ENCODE data around the gene BRD1. TPM values are rescaled to one million over a fixed set of nuclear protein-coding genes. Genes with fewer than 3 reads are reported as not detected.

Gene BRD1
- total RNA-seq, 2 experiments from 2014 or later, result 24.5 to 29.0 TPM

DNA sequence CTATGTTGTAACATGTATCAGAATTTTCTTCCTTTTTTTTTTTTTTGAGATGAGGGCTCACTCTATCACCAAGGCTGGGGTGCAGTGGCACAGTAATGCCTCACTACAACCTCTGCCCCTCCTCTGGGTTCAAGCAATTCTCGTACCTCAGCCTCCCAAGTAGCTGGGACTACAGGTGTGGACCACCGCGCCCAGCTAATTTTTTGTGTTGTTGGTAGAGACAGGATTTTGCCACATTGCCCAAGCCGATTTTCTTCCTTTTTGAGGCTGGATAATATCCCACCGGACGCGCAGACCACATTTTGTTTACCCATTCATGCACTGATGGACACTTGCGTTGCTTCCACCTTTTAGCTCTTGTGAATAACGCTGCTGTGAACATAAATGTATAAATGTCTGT is 97.0 kb downstream of the BRD1 start:
- CTCF ChIA-PET, result no interaction called here

DNA sequence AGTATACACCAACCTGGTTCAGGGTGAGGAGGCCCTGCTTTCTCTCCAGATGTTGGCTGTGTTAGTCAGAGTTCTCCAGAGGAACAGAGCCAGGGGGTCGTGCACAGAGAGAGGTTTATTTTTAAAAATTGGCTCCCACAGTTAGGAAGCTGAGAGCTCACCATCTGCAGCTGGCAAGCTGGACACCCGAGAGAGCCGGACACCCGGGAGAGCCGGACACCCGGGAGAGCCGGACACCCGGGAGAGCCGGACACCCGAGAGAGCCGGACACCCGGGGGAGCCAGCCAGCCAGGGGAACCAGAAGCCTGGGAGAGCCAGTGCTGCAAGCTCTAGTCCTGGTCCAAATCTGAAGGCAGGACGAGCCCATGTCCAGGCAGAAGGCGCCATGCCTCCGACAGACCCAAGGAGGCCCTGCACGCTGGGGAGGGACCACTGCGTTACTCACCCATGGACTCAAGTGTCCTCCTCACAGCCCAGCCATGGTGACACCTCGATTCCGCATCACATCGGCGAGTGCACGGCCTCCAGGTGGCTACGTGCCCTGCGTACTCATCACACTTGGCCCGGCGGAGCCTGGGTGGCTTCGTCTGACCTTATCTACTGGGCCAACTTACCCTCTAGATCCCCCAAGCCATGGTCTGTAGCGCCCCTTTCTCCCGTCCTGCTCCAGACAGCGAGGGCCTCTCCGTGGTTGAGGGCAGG is 99.0 kb downstream of the BRD1 start:
- ATAC-seq (no peak), DNase-seq (no peak)
- intact Hi-C loops (cut with micrococcal nuclease), result no loop called here
- Mint-ChIP-seq H3K27me3 (peaks cover 35% of the 10 kb centered on the region), H3K27ac (no peak overlapping the region), H3K36me3 (ENCODE audit: low read depth) (no peaks in the 10 kb centered on the region), H3K4me3 (no peak overlapping the region), H3K9me3 (no peaks in the 10 kb centered on the region), H3K4me1 (ENCODE audit: low read depth) (peaks cover 20% of the 10 kb centered on the region)
- CTCF ChIA-PET, result no interaction called here
- TF ChIP-seq, protein P1, sequence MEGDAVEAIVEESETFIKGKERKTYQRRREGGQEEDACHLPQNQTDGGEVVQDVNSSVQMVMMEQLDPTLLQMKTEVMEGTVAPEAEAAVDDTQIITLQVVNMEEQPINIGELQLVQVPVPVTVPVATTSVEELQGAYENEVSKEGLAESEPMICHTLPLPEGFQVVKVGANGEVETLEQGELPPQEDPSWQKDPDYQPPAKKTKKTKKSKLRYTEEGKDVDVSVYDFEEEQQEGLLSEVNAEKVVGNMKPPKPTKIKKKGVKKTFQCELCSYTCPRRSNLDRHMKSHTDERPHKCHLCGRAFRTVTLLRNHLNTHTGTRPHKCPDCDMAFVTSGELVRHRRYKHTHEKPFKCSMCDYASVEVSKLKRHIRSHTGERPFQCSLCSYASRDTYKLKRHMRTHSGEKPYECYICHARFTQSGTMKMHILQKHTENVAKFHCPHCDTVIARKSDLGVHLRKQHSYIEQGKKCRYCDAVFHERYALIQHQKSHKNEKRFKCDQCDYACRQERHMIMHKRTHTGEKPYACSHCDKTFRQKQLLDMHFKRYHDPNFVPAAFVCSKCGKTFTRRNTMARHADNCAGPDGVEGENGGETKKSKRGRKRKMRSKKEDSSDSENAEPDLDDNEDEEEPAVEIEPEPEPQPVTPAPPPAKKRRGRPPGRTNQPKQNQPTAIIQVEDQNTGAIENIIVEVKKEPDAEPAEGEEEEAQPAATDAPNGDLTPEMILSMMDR (IDR thresholded peaks at IDR 0.05), result no peak
- POLR2A ChIA-PET, result interaction anchor here (0.9 kb wide), 2 partner anchors 32 to 432 kb away, joined by 3 read pairs; no protein-coding TSS in a partner anchor

More for the DNA sequence above, 97.0 kb downstream of the BRD1 start:
- no peak overlapping the region for H3K27ac Mint-ChIP-seq
- no peak for ATAC-seq
- intact Hi-C loops (cut with micrococcal nuclease), result no loop called here
- H3K4me3 Mint-ChIP-seq, result no peak overlapping the region
- no peaks in the 10 kb centered on the region for H3K9me3 Mint-ChIP-seq
- POLR2A ChIA-PET, result no interaction called here
- H3K4me1 Mint-ChIP-seq (ENCODE audit: low read depth), result peaks cover 22% of the 10 kb centered on the region
- H3K36me3 Mint-ChIP-seq (ENCODE audit: low read depth), result no peaks in the 10 kb centered on the region
- DNase-seq, result no peak
- TF ChIP-seq, protein P1 (IDR thresholded peaks at IDR 0.05), result no peak
- H3K27me3 Mint-ChIP-seq, result peaks cover 35% of the 10 kb centered on the region

DNA sequence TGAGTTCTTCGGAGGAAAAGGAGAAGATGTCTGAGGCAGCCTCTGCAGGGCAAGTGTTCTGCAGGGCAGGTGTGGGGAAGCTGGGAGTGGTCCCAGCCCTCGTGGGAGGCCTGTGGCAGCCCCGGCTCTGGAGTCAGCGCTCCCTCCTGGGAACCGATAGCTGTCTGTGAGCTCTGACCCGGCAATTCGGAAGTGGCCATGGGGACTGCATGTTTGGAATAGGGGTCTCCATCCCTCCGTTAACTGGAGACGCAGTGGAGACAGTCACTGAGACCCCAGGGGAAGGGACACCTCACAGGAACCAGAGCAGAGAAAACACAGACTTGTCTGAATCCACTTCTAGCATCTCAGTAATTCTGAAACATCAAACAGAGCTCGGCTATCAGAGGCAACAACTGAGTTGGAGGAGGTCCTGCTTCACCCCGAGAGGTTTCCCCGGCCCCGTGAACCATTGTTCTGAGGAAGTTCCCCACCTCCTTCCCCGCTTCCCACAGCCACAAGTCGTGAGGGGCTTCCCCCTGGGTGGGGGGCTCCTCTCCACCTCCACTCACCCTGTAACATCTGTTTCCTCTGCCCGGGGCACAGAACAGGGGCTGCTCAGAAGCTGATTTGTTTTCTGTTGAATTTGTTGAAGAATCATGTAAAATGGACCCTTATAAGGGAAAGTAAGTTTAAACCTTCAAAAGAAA is 99.6 kb downstream of the BRD1 start:
- H3K27me3 Mint-ChIP-seq, result peaks cover 32% of the 10 kb centered on the region
- no peak overlapping the region for H3K4me3 Mint-ChIP-seq
- ChIA-PET POLR2A (interaction anchor here (0.9 kb wide), 1 partner anchor 32 kb away, joined by 3 read pairs; no protein-coding TSS in a partner anchor), CTCF (no interaction called here)
- ATAC-seq (no peak), DNase-seq (no peak)
- H3K36me3 Mint-ChIP-seq (ENCODE audit: low read depth), result no peaks in the 10 kb centered on the region
- TF ChIP-seq, protein P1 (IDR thresholded peaks at IDR 0.05), result no peak
- no peaks in the 10 kb centered on the region for H3K9me3 Mint-ChIP-seq
- H3K27ac Mint-ChIP-seq, result no peak overlapping the region
- intact Hi-C loops (cut with micrococcal nuclease), result no loop called here
- peaks cover 13% of the 10 kb centered on the region for H3K4me1 Mint-ChIP-seq (ENCODE audit: low read depth)

DNA sequence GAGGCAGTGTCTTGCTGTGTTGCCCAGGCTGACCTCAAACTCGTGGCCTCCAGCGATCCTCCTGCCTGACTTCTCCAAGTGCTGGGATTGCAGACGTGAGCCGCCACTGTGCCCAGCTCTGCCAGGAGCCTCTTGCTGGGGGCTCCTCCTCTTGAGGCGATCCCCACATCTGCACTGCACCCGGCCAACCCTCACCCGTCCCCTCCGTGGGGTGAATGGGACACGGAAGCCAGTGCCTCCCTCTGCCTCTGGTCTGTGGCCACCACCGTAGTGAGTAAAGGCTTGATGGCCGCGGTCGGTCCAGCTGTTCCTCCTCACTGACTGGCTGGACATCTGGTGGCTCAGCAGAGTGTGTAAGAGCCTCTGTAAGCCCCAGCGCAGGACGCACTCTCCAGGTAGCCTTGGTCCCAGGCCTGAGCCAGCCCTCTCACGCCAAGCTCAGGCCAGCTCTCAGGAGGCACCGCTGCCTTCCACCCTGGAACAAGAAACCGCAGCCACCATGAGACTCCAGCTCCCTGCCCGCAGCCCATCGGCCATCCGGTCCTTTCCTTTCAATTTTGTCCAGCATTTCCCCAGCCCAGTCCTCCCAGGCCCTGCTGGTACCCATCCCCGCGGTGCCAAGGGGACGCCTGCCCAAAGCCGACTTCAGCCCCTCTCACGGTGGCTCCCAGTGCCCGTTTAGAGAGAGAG is 100.3 kb downstream of the BRD1 start:
- no peaks in the 10 kb centered on the region for H3K9me3 Mint-ChIP-seq
- no peaks in the 10 kb centered on the region for H3K36me3 Mint-ChIP-seq (ENCODE audit: low read depth)
- no peak overlapping the region for H3K27ac Mint-ChIP-seq
- POLR2A ChIA-PET, result no interaction called here
- no peak overlapping the region for H3K4me3 Mint-ChIP-seq
- TF ChIP-seq, protein P1 (IDR thresholded peaks at IDR 0.05), result no peak
- peaks cover 13% of the 10 kb centered on the region for H3K4me1 Mint-ChIP-seq (ENCODE audit: low read depth)
- CTCF ChIA-PET, result interaction anchor here (2.0 kb wide), 1 partner anchor 26 kb away, joined by 4 read pairs; no protein-coding TSS in a partner anchor
- peaks cover 32% of the 10 kb centered on the region for H3K27me3 Mint-ChIP-seq
- intact Hi-C loops (cut with micrococcal nuclease), result no loop called here
- DNase-seq (no peak), ATAC-seq (no peak)

Measured in activated CD8-positive, alpha-beta T cell treated with anti-CD3 and anti-CD28 coated beads for 36 hours (primary cell).